Stimulated activated CD8-positive, alpha-beta memory T cell treated with anti-CD3 and anti-CD28 coated beads, Interleukin-2, amount 100 ng/mL, for 1 hour (primary cell): ENCODE data around the gene SWSAP1.
A peak's percentile ranks its signal among the peaks of the same experiment; 100 is the strongest.

Experiments
- DNase-seq, 2 donors: peaks; one replicate each; pipeline ENCODE4 v3.0.0-alpha.2; 2020; ENCODE audit warnings: low read depth in 2 of 2

SWSAP1 gene

GRCh38 chr19:11355160-11356073 lies 19.0 kb upstream of the SWSAP1 start, which contains the start of gene PLPPR2:
Gene PLPPR2, plus strand, starts transcription at chr19:11355432. Its CDS starts 2,242 bp downstream, at chr19:11357674.
- peak; percentile 49 to 66 for DNase-seq

- DNase-seq, result no peak
Observed at GRCh38 chr19:11356074-11356397, 18.4 kb upstream of the SWSAP1 start.

- no peak for DNase-seq
Observed at GRCh38 chr19:11356676-11357550, 17.6 kb upstream of the SWSAP1 start.

GRCh38 chr19:11359421-11359820 lies 15.0 kb upstream of the SWSAP1 start:
- no peak for DNase-seq

GRCh38 chr19:11361037-11361770 lies 13.3 kb upstream of the SWSAP1 start:
- DNase-seq, result no peak

- no peak for DNase-seq
Observed at GRCh38 chr19:11361771-11362731, 12.4 kb upstream of the SWSAP1 start.

- DNase-seq, result no peak
Observed at GRCh38 chr19:11363881-11364280, 10.6 kb upstream of the SWSAP1 start.

GRCh38 chr19:11364296-11364904 lies 10.1 kb upstream of the SWSAP1 start:
- no peak for DNase-seq

- no peak for DNase-seq
Observed at GRCh38 chr19:11364935-11365334, 9.5 kb upstream of the SWSAP1 start.

GRCh38 chr19:11365557-11366117 lies 8.8 kb upstream of the SWSAP1 start:
- DNase-seq, result no peak

- no peak for DNase-seq
Observed at GRCh38 chr19:11367528-11367927, 6.9 kb upstream of the SWSAP1 start.

GRCh38 chr19:11370744-11371143 lies 3.7 kb upstream of the SWSAP1 start:
- DNase-seq, result no peak

GRCh38 chr19:11373166-11373884 lies 1.1 kb upstream of the SWSAP1 start:
- DNase-seq, result no peak

GRCh38 chr19:11373885-11374432 lies 507 bp upstream of the SWSAP1 start:
- no peak for DNase-seq

- peak; percentile 35 to 53 for DNase-seq
Observed at GRCh38 chr19:11375143-11375948, 880 bp downstream of the SWSAP1 start.

- DNase-seq, result no peak
Observed at GRCh38 chr19:11377237-11377636, 2.8 kb downstream of the SWSAP1 start.

GRCh38 chr19:11377756-11378155 lies 3.3 kb downstream of the SWSAP1 start:
- no peak for DNase-seq
